C1 segment of cervical spinal cord (tissue), 14 donors: Measurements from ENCODE around the gene TLCD1.

ENCODE experiments used
- DNase-seq, 14 donors: peaks; one replicate each; lab custom pipeline; 2025; lab: John Stamatoyannopoulos, UW

Gene TLCD1

DNA sequence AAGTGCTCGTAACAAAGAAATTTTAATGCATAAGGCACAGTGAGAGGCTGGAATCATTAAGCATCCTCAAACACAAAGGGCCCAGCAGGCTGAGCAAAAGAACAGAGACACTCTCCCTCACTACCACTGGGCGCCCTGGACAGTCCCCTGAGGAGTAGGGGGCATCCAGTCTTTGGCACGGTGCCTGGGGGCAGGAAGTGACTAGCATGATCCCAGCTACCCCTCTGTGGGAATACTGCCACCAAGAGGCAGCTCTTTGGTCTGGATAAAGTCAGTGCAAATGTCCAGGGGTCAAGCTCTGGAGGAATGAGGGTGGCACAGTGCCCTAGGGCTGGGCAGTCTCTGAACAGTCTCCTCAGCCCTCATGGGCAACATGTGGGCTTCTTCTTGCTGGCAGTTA, 11.8 kb downstream of the TLCD1 start:
- no peak for DNase-seq

DNA sequence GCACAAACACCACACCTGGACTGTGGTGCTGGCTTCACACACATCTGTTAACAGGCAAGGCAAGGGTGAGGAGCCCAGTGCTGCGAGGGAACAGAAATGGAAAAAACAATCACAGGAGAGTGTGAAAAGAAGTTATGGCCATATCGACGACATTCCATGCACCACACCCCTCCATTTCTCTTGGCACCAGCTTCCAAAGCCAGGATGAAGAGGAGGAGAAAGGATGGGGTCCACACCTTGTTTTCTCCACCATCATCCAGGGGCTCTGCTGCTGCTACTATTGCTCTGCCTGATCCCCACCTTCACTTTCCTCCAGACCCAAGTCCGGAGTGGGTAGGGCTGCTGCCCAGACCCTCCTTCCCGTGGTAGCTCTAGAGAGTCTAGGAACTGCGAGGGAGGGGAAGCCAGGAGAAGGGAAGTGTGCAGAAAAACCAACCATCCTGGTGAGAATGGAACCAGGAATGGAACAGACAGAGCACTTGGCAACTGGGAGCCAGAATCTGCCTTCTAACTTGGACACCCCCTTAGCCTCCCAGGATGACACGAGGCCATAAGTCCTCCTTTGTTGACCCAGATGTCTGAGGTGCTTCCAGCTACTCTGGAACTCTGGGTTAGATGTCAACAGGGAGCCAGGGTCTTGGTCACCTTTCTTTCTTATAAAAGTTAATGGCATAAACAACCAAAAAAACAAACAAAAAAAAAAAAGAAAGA, 13.2 kb downstream of the TLCD1 start:
- no peak for DNase-seq

DNA sequence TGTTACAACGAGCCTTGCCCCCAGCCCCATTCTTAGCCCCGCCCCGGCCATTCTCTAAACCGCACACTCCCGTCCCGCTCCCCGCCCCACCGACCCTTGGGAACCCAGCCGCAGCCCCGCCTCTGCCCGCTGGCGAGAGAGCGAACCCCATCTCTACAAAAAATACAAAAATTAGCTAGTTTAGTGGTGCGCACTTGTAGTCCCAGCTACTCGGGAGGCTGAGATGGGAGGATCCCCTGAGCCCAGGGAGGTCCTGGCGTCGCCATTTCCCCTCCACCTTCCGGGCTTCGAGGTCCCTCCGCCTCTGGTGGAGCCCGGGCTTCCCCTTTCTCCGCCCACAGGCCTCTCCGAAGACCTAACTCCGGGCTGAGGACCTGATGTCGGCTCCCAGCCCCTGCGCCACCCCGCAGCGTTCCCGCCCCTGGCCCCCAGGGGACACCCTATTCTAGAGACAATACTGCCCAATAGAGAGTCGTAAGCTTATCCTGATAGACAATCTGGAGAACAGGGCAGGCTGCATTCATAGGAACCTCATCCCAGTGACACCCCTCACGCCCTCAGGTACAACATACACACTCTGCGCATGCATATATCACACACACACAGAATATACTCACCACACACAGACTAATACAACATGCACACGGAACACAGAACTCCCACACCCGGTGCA, 13.9 kb downstream of the TLCD1 start:
- peak in 1 of 14 donors; percentile 33 for DNase-seq

DNA sequence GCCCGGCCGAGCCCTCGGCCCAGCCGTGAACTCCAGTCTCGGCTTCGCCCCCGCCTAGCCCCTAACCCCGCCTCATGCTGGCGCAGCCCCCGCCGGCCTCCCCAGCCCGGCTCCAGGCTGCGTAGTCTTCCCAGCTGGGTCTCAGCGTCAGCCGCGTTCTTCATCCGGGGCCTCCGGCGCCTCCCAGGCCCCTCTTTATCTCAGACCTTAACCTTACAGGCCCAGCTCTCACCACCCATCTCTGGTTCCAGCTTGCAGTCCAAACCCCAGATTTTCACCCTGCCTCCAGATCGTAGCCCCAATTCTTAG, 14.4 kb downstream of the TLCD1 start, which contains the start of gene PROCA1:
Gene PROCA1 (minus strand): TSS at position 166 of the 309 bp plus-strand sequence. CDS start 228 bp downstream, outside the sequence.
- no peak for DNase-seq

DNA sequence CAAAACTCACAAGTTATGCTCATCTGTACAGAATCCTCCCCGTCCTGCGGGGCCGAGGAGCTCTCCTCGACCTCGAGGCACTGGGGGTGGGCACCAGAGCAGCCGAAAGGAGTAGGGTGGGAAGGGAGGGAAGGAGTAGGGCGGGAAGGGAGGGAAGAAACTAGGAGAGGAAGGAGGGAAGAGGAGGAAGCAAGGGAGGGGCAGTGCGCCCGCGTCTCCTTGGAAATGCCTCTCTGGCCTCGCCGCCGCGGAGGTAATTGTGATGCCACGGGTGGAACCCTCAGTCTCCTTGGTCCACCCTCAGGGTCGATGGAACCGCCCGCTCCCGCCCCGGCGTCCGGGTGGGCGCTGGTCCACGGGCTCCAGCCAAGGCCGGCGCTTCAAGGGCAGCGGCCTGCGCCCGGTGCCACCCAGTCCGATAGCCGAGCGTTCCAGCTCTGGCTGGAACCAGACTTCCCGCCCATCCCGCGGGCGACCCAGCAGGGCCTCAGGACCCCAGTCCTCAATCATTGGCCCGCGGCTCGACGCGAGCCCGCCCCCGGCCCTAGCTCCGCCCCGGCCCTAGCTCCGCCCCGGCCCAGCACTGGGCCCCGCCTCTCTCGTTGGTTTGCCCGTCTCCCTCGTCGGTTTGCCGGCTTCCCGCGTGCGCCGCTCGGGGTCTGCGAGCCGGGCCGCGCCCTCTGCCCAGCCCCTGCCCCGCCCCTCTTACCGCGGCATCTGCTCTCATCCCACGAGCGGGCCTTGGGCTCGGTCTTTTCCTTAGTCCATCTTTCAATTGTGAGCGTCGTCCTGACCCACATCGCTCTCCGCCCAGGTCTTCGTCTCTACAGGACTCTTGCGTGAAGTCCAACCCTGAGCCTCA, 14.9 kb downstream of the TLCD1 start:
- peak in 13 of 14 donors; percentile 45 to 88 (median 81) for DNase-seq

DNA sequence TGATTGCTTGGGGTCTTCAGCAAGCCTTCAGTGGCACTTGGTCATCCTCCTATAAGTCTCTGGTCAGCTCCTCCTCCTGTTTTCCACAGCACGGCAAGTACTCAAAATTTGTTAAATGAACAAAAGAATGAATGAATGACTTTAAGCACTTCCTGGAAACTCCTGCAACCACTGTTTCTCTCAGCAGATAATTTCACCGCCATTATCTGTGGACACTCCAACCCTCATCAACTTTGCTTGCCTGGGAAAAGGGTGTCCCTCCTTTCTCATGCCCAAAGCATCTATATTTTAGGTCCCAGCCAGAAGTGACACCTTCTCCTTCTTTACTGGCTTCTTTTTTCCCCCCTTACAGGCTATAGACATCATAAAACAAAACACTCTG, 18.7 kb downstream of the TLCD1 start:
- no peak for DNase-seq

DNA sequence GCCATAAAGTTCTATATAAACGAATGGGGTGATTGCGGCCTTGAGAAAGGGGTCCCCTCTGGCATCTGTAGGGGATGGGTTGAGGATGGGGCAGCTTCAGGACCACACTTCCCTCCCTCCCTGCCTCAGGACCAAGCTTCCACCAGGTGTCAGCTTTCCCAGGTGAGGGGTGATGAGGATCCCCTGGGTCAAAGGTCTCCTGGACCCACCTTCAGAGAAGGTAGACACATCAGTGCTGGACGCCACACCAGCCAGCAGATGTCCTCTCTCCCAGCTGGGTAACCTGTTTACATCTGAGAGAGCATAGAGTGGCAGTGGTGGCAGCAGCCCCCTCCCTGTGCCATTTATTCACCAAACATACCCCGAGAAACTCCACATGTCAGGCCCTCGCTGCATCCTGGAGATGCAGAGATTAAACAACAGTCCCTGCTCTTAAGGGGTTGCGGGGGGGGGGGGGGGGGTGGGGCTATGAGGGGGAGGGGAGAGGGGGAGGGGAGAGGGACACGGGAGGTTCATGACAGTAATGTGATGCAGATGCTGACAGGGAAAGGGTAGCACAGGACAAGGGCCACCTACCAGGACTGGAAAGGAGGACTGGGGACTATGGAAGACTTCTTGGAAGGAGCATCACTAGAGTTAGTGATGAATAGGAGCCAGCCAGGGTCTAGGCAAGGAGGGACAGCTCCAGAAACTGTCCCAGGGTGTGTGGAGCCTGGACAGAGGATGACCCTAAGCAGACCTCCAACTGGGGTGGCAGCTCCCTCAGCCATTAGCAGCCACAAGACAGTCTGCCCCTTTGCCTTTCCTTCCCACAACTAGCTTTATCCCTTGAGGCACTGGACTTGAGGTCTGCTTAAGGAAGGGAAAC, 19.3 kb downstream of the TLCD1 start:
- no peak for DNase-seq

DNA sequence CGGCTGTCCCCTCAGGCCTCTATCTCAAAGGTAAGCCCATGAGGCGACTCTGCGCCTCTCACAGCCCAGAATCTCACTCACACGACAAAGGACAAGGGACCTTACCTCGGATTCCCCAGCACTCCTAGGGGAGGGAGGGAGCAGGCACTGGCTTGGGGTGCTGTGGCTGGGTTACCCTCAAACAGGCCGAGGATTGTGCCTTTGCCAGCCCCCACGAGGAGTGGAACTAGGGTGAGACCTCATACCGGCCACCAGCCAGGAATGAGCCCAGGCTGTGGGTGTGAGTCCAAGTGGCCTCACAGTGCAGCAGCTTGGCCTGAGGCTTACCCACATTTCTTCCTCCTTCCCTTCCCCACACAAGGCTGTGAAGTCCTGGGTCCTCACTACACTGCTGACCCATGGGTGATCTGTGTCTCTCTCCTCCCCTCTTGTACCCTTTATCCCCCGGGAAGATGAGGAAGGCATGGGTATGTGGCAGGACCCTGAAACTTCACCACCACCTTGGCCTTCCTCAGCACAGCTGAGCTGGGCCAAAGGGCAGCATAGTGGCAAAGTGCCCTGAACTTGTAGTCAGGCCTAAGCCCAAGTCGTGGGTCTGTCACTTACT, 20.2 kb downstream of the TLCD1 start:
- DNase-seq, result no peak

DNA sequence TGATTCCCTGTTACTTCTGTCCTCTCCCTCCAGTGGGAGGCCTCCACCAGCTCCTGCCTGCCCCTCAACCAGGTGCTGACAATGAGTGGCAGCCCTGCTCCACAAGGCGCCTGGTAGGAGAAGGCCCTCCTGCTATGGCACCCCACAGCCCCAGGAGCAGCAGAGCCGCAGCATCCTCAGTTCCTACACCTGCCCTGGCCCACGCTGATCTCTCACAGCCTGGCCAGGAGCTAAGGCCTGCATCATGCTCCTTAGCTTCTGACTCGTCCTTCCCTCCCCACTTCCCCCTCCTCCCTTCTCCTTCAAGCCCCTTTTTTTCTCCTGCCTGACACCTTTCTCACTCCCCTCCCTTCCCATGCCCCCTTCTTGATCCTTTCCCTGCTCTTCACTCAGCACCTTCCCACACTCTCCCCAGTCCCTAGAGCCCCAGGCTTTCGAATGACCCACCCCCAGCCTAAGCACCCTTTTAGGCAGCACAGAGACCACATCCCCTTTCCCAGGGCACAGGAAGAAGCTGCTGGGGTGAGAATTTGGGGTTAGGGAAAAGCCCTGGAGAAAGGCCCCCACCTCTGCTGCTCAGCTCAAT, 20.9 kb downstream of the TLCD1 start:
- no peak for DNase-seq

DNA sequence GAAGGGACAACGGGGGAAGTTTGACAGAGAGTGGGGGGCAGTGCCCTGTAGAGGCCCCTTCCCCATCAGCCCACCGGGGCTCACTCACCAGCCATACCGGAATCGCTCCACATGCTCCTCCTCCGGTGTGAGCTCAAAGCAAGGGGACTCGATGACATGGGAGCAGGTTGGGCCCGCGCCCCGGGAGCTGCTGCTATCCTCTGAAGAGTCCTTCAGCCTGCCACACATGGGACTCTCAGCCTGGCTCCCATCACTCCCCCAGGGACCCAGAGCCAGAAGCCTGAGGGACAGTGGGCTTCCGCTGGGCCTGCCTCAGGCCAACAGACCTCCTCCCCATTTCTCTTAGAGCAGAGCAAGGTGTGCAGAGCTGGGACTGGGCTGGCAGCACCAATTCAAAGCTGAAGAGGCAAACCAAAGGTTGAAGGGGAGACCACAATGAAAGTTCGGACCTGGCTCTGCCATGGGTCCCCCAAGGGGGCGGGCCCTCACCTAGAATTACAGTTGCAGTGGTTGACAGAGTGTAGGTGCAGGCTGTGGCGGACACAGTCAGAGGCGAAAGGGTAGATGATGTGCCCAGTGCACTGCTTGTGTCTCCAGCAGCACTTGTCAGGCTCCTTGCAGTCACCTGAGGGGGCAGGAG, 21.7 kb downstream of the TLCD1 start:
- no peak for DNase-seq

DNA sequence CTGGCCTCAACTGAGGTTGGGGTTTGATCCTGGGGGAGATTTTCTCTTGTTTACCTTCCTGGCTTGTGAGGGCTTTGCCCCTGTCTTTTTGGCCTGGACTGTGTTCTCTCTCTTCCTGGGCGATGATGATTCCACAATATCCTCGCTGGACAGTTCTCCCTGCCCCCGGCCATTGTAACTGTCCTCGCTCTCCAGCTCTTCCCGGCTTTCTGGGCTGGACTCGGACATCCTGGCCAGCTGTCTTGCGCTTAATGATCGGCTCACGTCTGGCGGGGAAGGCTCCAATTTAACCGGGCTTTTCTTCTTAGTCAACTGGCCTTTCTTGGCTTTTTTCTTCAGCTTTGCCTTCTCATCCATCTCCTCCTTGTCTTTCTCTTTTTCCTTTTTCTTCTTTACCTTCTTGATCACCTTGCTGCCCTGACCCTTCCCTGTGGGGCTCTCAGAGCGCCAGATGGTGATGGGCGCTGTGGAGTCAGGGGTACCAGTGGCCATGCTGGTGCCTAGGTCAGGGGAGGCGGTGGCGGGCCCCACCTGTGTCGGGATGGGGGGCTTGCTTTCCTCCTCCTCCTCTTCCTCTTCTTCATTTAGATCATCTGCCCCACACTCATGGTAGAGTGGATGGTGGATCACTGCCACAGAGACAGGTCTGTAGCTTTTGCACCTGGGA, 22.3 kb downstream of the TLCD1 start:
- DNase-seq, result peak in 1 of 14 donors; percentile 22

DNA sequence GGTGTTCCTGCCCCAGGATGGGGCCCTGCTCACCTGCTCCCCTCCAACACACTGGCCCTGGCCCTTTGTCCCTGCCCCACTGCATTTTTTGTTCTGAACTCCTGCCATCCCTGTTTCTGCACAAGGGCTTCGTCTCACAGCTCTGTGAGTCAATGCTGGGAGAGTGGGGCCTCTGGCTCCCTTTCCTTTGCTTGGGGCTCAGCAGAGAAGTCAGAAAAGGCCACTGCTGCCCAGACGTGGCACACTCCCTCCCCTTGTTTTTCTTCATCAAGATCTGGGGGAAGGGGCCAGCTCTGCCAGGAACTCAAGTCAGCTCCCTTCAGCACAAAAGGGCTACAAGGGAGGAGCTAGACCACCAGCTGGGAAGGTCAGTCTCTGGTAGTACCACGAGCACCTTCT, 23.3 kb downstream of the TLCD1 start:
- peak in 1 of 14 donors; percentile 67 for DNase-seq

DNA sequence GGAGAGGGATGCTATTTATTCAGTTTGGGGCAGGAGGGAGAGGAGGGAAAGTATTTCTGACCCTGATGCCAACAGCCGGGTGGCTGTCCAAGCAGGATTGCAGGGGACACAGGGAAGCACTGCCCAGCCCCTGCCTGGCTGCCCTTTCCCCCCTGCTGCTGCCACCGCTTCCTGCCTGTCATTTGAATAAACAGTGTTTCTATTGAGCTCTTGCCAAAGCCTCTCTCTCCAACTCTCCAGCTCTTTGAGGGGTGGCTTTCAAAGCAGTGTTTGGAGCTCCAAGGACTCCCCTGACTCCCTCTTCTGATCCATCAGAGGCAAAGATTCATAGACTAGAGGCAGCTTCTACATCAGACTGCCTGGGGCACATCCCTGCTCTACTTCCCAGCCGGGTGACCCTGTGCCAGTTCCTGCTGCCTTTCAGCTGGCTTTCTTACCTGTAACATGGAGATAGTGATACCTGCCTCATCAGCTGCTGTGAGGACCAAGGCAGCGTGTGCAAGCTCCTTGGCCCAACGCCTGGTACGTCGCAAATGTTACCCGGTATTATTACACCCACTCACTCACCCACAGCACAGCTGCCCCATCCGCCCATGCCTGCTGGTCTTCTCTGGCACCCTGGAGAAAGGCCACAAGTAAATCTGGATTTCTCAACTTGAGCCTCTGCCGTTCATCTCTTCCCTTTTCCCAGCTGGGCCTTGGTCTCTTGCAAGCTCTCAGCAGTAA, 23.8 kb downstream of the TLCD1 start:
- DNase-seq, result peak in 11 of 14 donors; percentile 32 to 81 (median 54)

DNA sequence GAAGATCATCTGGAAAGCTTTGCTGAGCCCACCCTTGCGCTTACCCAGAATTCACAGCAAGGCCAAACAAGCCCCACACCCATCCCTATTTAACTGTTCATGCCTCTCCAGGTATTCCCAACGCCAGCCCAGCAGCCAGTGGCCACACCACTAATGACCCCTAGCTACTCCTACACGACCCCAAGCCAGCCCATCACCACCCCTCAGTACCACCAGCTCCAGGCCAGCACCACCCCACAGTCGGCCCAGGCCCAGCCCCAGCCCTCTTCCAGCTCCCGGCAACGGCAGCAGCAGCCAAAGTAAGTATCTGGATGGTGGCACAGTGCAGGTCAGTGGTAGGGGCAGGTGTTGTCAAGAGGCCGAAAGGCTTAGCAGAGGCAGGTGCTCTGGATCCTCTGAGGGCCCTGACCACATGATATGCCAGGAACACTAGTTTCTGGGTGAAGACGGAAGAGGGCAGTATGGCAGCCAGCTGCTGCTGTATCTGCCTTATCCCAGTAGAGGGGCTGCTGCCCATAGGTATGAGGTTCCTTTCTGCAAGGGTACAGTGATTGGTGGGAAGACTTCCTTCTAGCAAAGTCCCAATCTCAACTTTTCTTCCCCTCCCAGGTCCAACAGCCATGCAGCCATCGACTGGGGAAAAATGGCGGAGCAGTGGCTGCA, 25.1 kb downstream of the TLCD1 start:
- no peak for DNase-seq

DNA sequence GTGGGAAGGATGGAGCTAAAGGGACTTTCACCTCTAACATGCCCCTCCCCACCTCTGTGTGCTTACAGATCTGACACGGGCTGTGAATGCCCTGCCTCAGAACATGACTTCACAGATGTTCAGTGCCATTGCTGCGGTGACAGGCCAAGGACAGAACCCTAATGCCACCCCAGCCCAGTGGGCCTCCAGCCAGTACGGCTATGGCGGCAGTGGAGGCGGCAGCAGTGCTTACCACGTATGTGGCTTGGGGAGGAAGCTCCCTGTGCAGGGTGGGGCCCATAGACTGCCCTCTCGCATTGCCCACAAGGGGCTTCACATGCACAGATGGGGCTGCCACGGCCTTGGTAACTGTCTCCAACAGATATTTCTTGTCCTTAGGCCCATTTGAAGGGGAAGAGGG, 25.8 kb downstream of the TLCD1 start:
- no peak for DNase-seq

DNA sequence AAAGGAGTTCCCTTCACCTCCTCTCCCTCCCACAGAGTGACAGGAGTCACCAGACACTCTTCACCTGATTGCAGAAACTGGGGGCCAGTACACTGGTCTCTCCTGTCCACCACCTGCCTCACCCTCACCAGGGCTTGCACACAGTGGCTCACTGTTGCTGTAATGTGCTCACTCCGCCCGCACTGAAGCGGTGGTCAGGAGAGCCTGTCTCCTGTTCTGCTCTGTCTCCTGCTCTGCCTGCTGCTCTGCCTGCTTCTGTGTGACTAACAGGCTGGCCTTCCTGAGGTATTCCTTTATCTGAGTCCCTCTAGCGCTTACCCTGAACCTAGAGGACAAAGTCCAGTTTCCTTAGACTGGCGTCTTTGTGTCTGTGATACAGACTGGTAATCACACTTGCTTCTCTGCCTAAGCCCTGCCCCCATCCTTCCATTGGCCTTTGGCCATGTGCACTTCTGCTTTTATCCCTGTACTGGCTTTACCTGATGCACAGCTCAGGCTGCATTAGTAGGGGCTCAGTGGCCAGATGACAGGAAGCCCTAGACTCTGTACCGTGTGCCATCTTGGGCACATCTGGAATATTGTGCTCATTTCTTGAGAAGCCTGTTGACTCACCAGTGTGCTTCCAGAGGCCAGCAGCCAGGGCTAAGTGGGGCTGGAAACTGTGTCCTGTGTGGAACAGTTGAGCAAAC, 27.6 kb downstream of the TLCD1 start:
- DNase-seq, result no peak

DNA sequence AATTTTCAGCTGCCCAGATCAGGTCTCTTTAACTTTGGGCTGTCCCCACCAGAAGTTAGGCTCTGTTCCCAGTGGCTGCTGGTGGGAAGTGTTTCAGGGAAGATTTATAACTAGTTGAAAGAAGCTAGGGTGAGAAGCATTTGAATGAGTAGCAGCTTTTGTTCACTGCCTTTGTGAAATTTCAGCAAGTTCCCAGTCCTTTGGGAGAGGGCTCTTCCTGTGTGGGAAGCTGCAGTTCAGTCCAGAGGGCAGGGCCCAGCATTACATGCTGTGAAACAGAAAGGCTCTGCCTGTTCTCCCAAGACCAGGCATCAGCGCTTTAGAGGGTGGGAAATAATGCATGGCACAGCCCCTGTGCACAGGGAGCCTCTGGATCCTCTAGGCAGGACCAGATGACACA, 32.2 kb downstream of the TLCD1 start:
- peak in 7 of 14 donors; percentile 10 to 62 (median 32) for DNase-seq

DNA sequence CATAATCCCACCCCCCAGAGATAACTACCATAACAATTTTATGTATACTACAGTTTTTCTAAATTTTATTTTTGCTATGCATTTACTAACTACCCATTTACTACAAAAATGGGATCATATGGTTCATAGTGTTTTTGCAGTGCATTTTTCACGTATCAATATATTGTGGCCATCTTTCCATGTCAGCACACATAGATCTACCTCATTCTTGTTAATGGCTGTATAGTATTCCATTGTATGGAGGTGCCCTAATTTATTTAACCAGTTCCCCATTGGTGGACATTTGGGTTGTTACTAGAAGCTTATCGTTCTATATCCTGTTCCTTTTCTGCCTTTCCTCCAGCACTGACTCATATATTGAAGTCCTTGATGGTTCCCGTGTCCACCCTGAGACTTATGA, 37.0 kb downstream of the TLCD1 start:
- no peak for DNase-seq
